Measurements from ENCODE around the gene CDC42EP1.
A peak's percentile ranks its signal among the peaks of the same experiment; 100 is the strongest.

DNA sequence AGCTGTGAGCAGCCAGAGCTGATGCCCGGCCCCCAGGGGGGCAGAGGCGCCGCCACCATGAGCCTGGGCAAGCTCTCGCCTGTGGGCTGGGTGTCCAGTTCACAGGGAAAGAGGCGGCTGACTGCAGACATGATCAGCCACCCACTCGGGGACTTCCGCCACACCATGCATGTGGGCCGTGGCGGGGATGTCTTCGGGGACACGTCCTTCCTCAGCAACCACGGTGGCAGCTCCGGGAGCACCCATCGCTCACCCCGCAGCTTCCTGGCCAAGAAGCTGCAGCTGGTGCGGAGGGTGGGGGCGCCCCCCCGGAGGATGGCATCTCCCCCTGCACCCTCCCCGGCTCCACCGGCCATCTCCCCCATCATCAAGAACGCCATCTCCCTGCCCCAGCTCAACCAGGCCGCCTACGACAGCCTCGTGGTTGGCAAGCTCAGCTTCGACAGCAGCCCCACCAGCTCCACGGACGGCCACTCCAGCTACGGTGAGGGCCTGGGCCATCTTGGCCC is 6.1 kb downstream of the CDC42EP1 start:
- TF ChIP-seq, protein P1, sequence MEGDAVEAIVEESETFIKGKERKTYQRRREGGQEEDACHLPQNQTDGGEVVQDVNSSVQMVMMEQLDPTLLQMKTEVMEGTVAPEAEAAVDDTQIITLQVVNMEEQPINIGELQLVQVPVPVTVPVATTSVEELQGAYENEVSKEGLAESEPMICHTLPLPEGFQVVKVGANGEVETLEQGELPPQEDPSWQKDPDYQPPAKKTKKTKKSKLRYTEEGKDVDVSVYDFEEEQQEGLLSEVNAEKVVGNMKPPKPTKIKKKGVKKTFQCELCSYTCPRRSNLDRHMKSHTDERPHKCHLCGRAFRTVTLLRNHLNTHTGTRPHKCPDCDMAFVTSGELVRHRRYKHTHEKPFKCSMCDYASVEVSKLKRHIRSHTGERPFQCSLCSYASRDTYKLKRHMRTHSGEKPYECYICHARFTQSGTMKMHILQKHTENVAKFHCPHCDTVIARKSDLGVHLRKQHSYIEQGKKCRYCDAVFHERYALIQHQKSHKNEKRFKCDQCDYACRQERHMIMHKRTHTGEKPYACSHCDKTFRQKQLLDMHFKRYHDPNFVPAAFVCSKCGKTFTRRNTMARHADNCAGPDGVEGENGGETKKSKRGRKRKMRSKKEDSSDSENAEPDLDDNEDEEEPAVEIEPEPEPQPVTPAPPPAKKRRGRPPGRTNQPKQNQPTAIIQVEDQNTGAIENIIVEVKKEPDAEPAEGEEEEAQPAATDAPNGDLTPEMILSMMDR (IDR thresholded peaks at IDR 0.05): no peak
- TF ChIP-seq POLR2A (IDR thresholded peaks at IDR 0.05): peak; percentile 4
